ENCODE data around the gene SPIRE1. TPM values are rescaled to one million over a fixed set of nuclear protein-coding genes. Genes with fewer than 3 reads are reported as not detected.

Gene SPIRE1
- total RNA-seq, 2 experiments from 2014 or later, result 0.19 to 2.4 TPM

- Histone ChIP-seq H2AFZ (ENCODE audit: low read length) (no peak overlapping the region), H3K79me2 (ENCODE audit: insufficient read depth, low read depth, low read length) (no peaks in the 10 kb centered on the region), H3K9me2 (ENCODE audit: insufficient read depth, low read length) (no peaks in the 10 kb centered on the region), H3K27ac (ENCODE audit: low read depth, low read length, poor library complexity, severe bottlenecking) (no peak overlapping the region), H3K4me3 (ENCODE audit: low read depth, low read length, poor library complexity, severe bottlenecking) (no peak overlapping the region), H3K9me3 (ENCODE audit: low read length) (no peaks in the 10 kb centered on the region), H3K4me2 (ENCODE audit: low read length) (no peak overlapping the region), H3K36me3 (ENCODE audit: insufficient read depth, low read length) (no peaks in the 10 kb centered on the region), H4K20me1 (ENCODE audit: insufficient read depth, low read length) (no peaks in the 10 kb centered on the region), H3K4me1 (ENCODE audit: insufficient read depth, low read length, poor library complexity, severe bottlenecking) (no peaks in the 10 kb centered on the region)
- POLR2A ChIA-PET, result interaction anchor here (0.7 kb wide), 1 partner anchor 240 kb away, joined by 4 read pairs; no protein-coding TSS in a partner anchor
- TF ChIP-seq, protein P1, sequence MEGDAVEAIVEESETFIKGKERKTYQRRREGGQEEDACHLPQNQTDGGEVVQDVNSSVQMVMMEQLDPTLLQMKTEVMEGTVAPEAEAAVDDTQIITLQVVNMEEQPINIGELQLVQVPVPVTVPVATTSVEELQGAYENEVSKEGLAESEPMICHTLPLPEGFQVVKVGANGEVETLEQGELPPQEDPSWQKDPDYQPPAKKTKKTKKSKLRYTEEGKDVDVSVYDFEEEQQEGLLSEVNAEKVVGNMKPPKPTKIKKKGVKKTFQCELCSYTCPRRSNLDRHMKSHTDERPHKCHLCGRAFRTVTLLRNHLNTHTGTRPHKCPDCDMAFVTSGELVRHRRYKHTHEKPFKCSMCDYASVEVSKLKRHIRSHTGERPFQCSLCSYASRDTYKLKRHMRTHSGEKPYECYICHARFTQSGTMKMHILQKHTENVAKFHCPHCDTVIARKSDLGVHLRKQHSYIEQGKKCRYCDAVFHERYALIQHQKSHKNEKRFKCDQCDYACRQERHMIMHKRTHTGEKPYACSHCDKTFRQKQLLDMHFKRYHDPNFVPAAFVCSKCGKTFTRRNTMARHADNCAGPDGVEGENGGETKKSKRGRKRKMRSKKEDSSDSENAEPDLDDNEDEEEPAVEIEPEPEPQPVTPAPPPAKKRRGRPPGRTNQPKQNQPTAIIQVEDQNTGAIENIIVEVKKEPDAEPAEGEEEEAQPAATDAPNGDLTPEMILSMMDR (conservative IDR thresholded peaks at IDR 0.05; ENCODE audit: low read length), result no peak
- TF ChIP-seq EZH2phosphoT487 (IDR thresholded peaks at IDR 0.05; ENCODE audit: borderline replicate concordance, low read depth, low read length), result no peak
- intact Hi-C loops (cut with micrococcal nuclease; ENCODE audit: unreplicated experiment), result no loop called here
- BruUV-seq (replicated peaks), result no TSS peak
- DNase-seq (ENCODE audit: low spot score), result no peak
- CTCF ChIA-PET (ENCODE audit: unreplicated experiment), result no interaction called here
Measured at GRCh38 chr18:12637901-12638643, 19.8 kb downstream of the SPIRE1 start.

DNA sequence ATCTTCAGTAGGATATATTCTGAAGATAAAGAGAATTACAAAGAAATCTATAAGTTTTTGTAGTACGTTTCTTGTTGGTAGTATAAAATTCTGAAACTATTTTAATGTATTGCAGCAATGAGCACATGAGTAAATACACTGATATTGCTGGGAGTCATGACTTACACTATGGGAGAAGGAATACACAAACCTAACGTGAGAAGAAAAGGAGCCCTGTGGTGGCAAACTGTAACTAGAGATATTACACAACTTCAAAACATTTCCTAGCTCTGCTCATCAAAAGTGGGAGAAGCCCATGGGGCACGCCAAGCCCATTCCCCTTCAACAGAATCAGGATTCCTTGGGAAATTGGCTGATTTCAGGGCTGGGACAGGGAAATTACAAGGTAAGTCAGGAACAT is 20.5 kb downstream of the SPIRE1 start:
- POLR2A ChIA-PET, result interaction anchor here (0.8 kb wide), 1 partner anchor 13 kb away, joined by 3 read pairs; no protein-coding TSS in a partner anchor
- TF ChIP-seq, protein P1 (conservative IDR thresholded peaks at IDR 0.05; ENCODE audit: low read length), result no peak
- no peak for TF ChIP-seq EZH2phosphoT487 (IDR thresholded peaks at IDR 0.05; ENCODE audit: borderline replicate concordance, low read depth, low read length)
- no TSS peak for BruUV-seq (replicated peaks)

GRCh38 chr18:12631831-12632477 is 26.0 kb downstream of the SPIRE1 start:
- Histone ChIP-seq H3K36me3 (ENCODE audit: insufficient read depth, low read length) (no peaks in the 10 kb centered on the region), H2AFZ (ENCODE audit: low read length) (no peak overlapping the region), H3K4me2 (ENCODE audit: low read length) (no peak overlapping the region), H3K79me2 (ENCODE audit: insufficient read depth, low read depth, low read length) (no peaks in the 10 kb centered on the region), H3K9me3 (ENCODE audit: low read length) (no peaks in the 10 kb centered on the region), H3K4me3 (ENCODE audit: low read depth, low read length, poor library complexity, severe bottlenecking) (no peak overlapping the region), H3K27ac (ENCODE audit: low read depth, low read length, poor library complexity, severe bottlenecking) (no peak overlapping the region), H3K4me1 (ENCODE audit: insufficient read depth, low read length, poor library complexity, severe bottlenecking) (no peaks in the 10 kb centered on the region), H4K20me1 (ENCODE audit: insufficient read depth, low read length) (no peaks in the 10 kb centered on the region), H3K9me2 (ENCODE audit: insufficient read depth, low read length) (no peaks in the 10 kb centered on the region)
- intact Hi-C loops (cut with micrococcal nuclease; ENCODE audit: unreplicated experiment), result no loop called here
- POLR2A ChIA-PET, result no interaction called here
- TF ChIP-seq, protein P1 (conservative IDR thresholded peaks at IDR 0.05; ENCODE audit: low read length), result no peak
- no peak for TF ChIP-seq EZH2phosphoT487 (IDR thresholded peaks at IDR 0.05; ENCODE audit: borderline replicate concordance, low read depth, low read length)
- DNase-seq (ENCODE audit: low spot score), result no peak
- BruUV-seq (replicated peaks), result no TSS peak
- CTCF ChIA-PET (ENCODE audit: unreplicated experiment), result no interaction called here

More for the DNA sequence above, 20.5 kb downstream of the SPIRE1 start:
- CTCF ChIA-PET (ENCODE audit: unreplicated experiment), result no interaction called here
- Histone ChIP-seq H3K9me3 (ENCODE audit: low read length) (no peaks in the 10 kb centered on the region), H3K4me2 (ENCODE audit: low read length) (no peak overlapping the region), H3K79me2 (ENCODE audit: insufficient read depth, low read depth, low read length) (no peaks in the 10 kb centered on the region), H3K36me3 (ENCODE audit: insufficient read depth, low read length) (no peaks in the 10 kb centered on the region), H3K4me3 (ENCODE audit: low read depth, low read length, poor library complexity, severe bottlenecking) (no peak overlapping the region), H3K4me1 (ENCODE audit: insufficient read depth, low read length, poor library complexity, severe bottlenecking) (no peaks in the 10 kb centered on the region), H4K20me1 (ENCODE audit: insufficient read depth, low read length) (no peaks in the 10 kb centered on the region), H3K27ac (ENCODE audit: low read depth, low read length, poor library complexity, severe bottlenecking) (no peak overlapping the region), H3K9me2 (ENCODE audit: insufficient read depth, low read length) (no peaks in the 10 kb centered on the region), H2AFZ (ENCODE audit: low read length) (no peak overlapping the region)
- DNase-seq (ENCODE audit: low spot score), result no peak
- intact Hi-C loops (cut with micrococcal nuclease; ENCODE audit: unreplicated experiment), result no loop called here
